HepG2 (cell line): ENCODE data around the gene TUFM. TPM values are rescaled to one million over a fixed set of nuclear protein-coding genes. Genes with fewer than 3 reads are reported as not detected.

Experiments used
- AKAP8 ChIP-seq: sonication (generic); formaldehyde crosslinking; IDR thresholded peaks from 2 replicates; pipeline ENCODE4 v1.5.1; 2020; ENCODE audit warnings: mild to moderate bottlenecking, missing genetic modification reagents
- CHD2 ChIP-seq: IDR thresholded peaks from 2 replicates; pipeline ENCODE4 v1.6.1; 2011; ENCODE audit warnings: low read depth, low read length, improper control_type of control experiment
- FLYWCH1 ChIP-seq: sonication (generic); formaldehyde crosslinking; IDR thresholded peaks from 2 replicates; pipeline ENCODE4 v1.8.1; 2023; ENCODE audit warnings: mild to moderate bottlenecking, missing genetic modification reagents
- GATAD1 ChIP-seq: IDR thresholded peaks from 2 replicates; pipeline ENCODE4 v1.6.1; 2016; ENCODE audit warnings: missing genetic modification reagents, missing compliant biosample characterization
- GTF3A ChIP-seq: sonication (generic); formaldehyde crosslinking; conservative IDR thresholded peaks from 2 replicates; pipeline ENCODE4 v1.4.0; 2020; ENCODE audit warnings: mild to moderate bottlenecking, missing genetic modification reagents
- HNRNPL ChIP-seq: fragments of 200-400 bp; formaldehyde crosslinking; IDR thresholded peaks from 2 replicates; pipeline ENCODE4 v1.6.1; 2017; ENCODE audit warnings: mild to moderate bottlenecking, low read depth, low read length
- HOXA7 ChIP-seq: sonication (generic); formaldehyde crosslinking; IDR thresholded peaks from 2 replicates; pipeline ENCODE4 v1.8.1; 2022; ENCODE audit warnings: mild to moderate bottlenecking, missing genetic modification reagents, moderate library complexity
- KAT7 ChIP-seq: IDR thresholded peaks from 2 replicates; pipeline ENCODE4 v1.6.1; 2018; ENCODE audit warnings: borderline replicate concordance, missing compliant biosample characterization
- KDM6A ChIP-seq: IDR thresholded peaks from 2 replicates; pipeline ENCODE4 v1.6.1; 2016; ENCODE audit warnings: low read depth
- NR2F1 ChIP-seq, 2 experiments: fragments of 450-650 bp in 1 of 2; formaldehyde crosslinking in 1 of 2; IDR thresholded peaks; 2 replicates each; pipeline versions ENCODE4 v1.5.0 to v1.6.1; 2016 to 2020; ENCODE audit warnings: mild to moderate bottlenecking in 1 of 2, missing compliant biosample characterization in 1 of 2, missing genetic modification reagents in 1 of 2, moderate library complexity in 1 of 2
- PLRG1 ChIP-seq: fragments of 450-650 bp; conservative IDR thresholded peaks from 2 replicates; pipeline ENCODE4 v1.6.1; 2016
- REPIN1 ChIP-seq: sonication (generic); formaldehyde crosslinking; IDR thresholded peaks from 2 replicates; pipeline ENCODE4 v1.8.0; 2022; ENCODE audit warnings: missing genetic modification reagents, low read depth, mild to moderate bottlenecking, borderline replicate concordance
- RNF219 ChIP-seq: sonication (generic); formaldehyde crosslinking; IDR thresholded peaks from 2 replicates; pipeline ENCODE4 v1.5.0; 2020; ENCODE audit warnings: mild to moderate bottlenecking, missing genetic modification reagents
- YEATS2 ChIP-seq: sonication (generic); formaldehyde crosslinking; IDR thresholded peaks from 2 replicates; pipeline ENCODE4 v1.4.0; 2020; ENCODE audit warnings: missing genetic modification reagents, borderline replicate concordance
- ZFP36L1 ChIP-seq: sonication (generic); formaldehyde crosslinking; IDR thresholded peaks from 2 replicates; pipeline ENCODE4 v1.8.0; 2022; ENCODE audit warnings: mild to moderate bottlenecking, missing genetic modification reagents, moderate library complexity
- ZFP82 ChIP-seq: sonication (generic); formaldehyde crosslinking; IDR thresholded peaks from 2 replicates; pipeline ENCODE4 v1.5.1; 2020; ENCODE audit warnings: mild to moderate bottlenecking, missing genetic modification reagents, borderline replicate concordance
- ZMYM3 ChIP-seq: sonication (generic); formaldehyde crosslinking; IDR thresholded peaks from 2 replicates; pipeline ENCODE4 v1.5.1; 2020; ENCODE audit warnings: mild to moderate bottlenecking, missing genetic modification reagents
- ZNF232 ChIP-seq: sonication (generic); formaldehyde crosslinking; IDR thresholded peaks from 2 replicates; pipeline ENCODE4 v1.4.0; 2020; ENCODE audit warnings: missing genetic modification reagents, borderline replicate concordance
- ZNF256 ChIP-seq: sonication (generic); formaldehyde crosslinking; conservative IDR thresholded peaks from 2 replicates; pipeline ENCODE4 v1.4.0; 2020; ENCODE audit warnings: missing genetic modification reagents
- ZNF280D ChIP-seq: sonication (generic); formaldehyde crosslinking; IDR thresholded peaks from 2 replicates; pipeline ENCODE4 v1.5.1; 2020; ENCODE audit warnings: mild to moderate bottlenecking, missing genetic modification reagents
- ZNF326 ChIP-seq: sonication (generic); formaldehyde crosslinking; IDR thresholded peaks from 2 replicates; pipeline ENCODE4 v1.4.0; 2020; ENCODE audit warnings: missing genetic modification reagents, borderline replicate concordance
- ZNF362 ChIP-seq: sonication (generic); formaldehyde crosslinking; IDR thresholded peaks from 2 replicates; pipeline ENCODE4 v1.4.0; 2020; ENCODE audit warnings: missing genetic modification reagents, mild to moderate bottlenecking, borderline replicate concordance
- ZNF850 ChIP-seq: sonication (generic); formaldehyde crosslinking; conservative IDR thresholded peaks from 2 replicates; pipeline ENCODE4 v1.9.0; 2021; ENCODE audit warnings: mild to moderate bottlenecking, missing genetic modification reagents
- ZNF883 ChIP-seq: sonication (generic); formaldehyde crosslinking; IDR thresholded peaks from 2 replicates; pipeline ENCODE4 v1.5.1; 2020; ENCODE audit warnings: mild to moderate bottlenecking, missing genetic modification reagents; ENCODE audit errors: not compliant biosample characterization
- polyA plus RNA-seq, 8 experiments: library from polyadenylated mRNA; depleted of rRNA in 3 of 8; stranded (reverse) in 7 of 8; unstranded in 1 of 8; fragments of >200 nt; fragmentation: Illumina TruSeq in 4 of 8; extraction: Trizol in 4 of 8; gene quantifications; 2 replicates each; pipeline versions ENCODE4 v1.2.1 to v1.2.3, GENCODE V29; 2011 to 2016; ENCODE audit warnings: low read depth in 4 of 8, missing spikeins in 1 of 8, mixed read lengths in 1 of 8; ENCODE audit not compliant: insufficient read depth in 1 of 8
- total RNA-seq, 5 experiments: library from RNA; depleted of rRNA; stranded (reverse); fragments of >200 nt; fragmentation: Illumina TruSeq; extraction: Trizol; gene quantifications; 2 replicates each; pipeline ENCODE4 v1.2.3, GENCODE V29; 2016; ENCODE audit warnings: low read depth in 1 of 5

TUFM gene
- total and polyA plus RNA-seq, 2 of the 13 experiments (the other 11 are each of a cell fraction or from before 2014, with no cell fraction given), result 206 to 298 TPM

GRCh38 chr16:28865722-28866453 is 19.7 kb upstream of the TUFM start (continued):
- TF ChIP-seq ZNF362 (CRISPR knock-in tag) (no peak), KAT7 (CRISPR knock-in tag) (peak; percentile 59; the same call in 1 of the 2 replicates), ZNF883 (CRISPR knock-in tag) (no peak), HOXA7 (CRISPR knock-in tag) (no peak), FLYWCH1 (CRISPR knock-in tag) (no peak), RNF219 (CRISPR knock-in tag) (no peak), KDM6A (CRISPR knock-in tag) (peak; percentile 76), ZNF280D (CRISPR knock-in tag) (no peak), ZNF232 (no peak), HNRNPL (no peak), GATAD1 (peak; percentile 41; the same call in 1 of the 2 replicates), ZFP36L1 (no peak), CHD2 (no peak), ZNF850 (CRISPR knock-in tag) (no peak), YEATS2 (peak; percentile 40; the same call in 1 of the 2 replicates), GTF3A (CRISPR knock-in tag) (no peak), ZNF256 (no peak), ZFP82 (CRISPR knock-in tag) (no peak), ZNF326 (CRISPR knock-in tag) (no peak), NR2F1 (CRISPR knock-in tag; IDR thresholded peaks at IDR 0.05) (no peak), PLRG1 (no peak), AKAP8 (CRISPR knock-in tag) (peak; percentile 35; the same call in 1 of the 2 replicates), REPIN1 (no peak), ZMYM3 (CRISPR knock-in tag) (peak; percentile 49; the same call in 1 of the 2 replicates)
